Measurements from ENCODE around the gene TPRN.

TPRN gene

GRCh38 chr9:137226338-137227053, 26.0 kb upstream of the TPRN start:
- no peak for DNase-seq

- no peak for DNase-seq
Observed at GRCh38 chr9:137225699-137226331, 25.3 kb upstream of the TPRN start.

DNA sequence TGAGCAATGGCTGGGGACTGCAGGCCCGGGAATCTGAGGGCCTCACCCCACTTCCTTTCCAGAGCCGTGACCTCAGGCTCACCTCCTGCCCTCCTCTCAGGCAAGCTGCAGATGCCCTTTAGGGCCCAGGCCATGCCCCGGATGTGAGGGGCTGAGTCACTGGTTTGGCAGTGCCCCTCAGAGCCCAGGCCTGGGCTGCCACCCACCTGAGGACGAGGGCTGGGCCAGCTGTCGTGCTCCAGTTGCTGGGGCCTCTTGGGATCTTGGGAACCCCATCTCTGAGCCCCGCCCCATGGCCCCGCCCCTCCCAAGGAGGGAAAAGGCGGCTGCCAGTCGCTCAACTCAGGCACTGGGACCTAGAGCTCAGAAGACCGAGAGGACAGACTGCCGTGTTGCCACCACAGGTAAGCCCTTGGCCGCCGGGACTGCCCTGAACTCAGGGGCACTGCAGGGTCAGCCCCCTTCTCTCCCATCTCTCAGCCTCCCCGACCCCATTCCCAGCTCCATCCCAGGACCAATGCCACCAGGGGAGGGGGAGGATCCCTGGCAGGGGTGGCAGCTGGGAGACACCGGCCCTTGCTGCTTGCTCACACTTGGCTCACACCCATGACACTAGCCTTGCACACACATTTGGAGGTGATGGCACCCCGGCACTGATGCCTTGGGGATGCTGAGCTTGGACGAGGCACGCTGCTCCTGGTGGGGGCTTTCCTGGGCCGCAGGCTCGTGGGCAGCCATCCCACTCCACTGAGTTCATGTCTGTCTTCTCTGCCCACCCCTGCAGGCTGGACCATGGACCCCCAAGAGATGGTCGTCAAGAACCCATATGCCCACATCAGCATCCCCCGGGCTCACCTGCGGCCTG, 24.5 kb upstream of the TPRN start, which contains the start of gene CYSRT1:
TSS of gene CYSRT1 (plus strand) at position 345 of the 865 bp plus-strand sequence. CDS start at position 793, 448 bp downstream.
- no peak for DNase-seq

GRCh38 chr9:137223078-137223970, 22.8 kb upstream of the TPRN start:
- DNase-seq = peak; percentile 76 to 100 (median 96)

GRCh38 chr9:137222190-137223077, 21.9 kb upstream of the TPRN start, which contains the start of gene RNF208:
RNF208 (minus strand) TSS chr9:137222240; CDS start chr9:137221212, 1,028 bp downstream.
- DNase-seq = peak in 8 of 56 donors; percentile 24 to 62 (median 46)

DNA sequence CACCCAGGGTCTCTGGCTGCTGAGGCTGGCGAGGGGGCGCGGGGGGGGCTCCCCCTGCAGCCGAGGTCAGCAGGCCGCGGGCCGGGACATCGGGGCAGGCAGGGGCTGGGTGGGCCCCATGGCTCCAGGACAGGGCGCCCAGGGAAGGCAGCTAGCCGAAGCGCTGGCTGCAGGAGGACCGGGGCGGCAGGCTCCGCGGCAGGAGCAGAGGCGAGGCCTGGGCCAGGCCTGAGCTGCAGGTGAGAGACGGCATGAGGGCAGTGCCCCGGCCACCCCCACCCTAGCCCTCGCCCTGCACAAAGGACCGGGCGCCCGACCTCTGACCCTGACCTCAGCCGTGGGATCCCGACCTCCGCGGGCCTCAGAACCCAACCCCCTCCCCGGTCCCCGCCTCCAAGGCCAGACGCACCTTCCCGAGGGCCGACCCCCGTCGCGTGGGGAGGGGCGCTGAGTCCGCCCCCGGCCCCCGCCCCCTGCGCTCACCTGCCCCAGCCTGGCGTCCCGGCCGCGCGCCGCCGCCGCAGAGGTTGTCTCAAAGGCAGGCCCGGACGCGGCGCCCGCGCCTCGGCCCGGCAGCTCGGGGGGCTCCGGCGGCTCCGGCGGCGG, 21.1 kb upstream of the TPRN start:
- no peak for DNase-seq

GRCh38 chr9:137221095-137221505, 20.6 kb upstream of the TPRN start:
- DNase-seq = no peak

- no peak for DNase-seq
Observed at GRCh38 chr9:137220317-137221094, 20.0 kb upstream of the TPRN start.

GRCh38 chr9:137219757-137220316, 19.3 kb upstream of the TPRN start:
- no peak for DNase-seq

DNA sequence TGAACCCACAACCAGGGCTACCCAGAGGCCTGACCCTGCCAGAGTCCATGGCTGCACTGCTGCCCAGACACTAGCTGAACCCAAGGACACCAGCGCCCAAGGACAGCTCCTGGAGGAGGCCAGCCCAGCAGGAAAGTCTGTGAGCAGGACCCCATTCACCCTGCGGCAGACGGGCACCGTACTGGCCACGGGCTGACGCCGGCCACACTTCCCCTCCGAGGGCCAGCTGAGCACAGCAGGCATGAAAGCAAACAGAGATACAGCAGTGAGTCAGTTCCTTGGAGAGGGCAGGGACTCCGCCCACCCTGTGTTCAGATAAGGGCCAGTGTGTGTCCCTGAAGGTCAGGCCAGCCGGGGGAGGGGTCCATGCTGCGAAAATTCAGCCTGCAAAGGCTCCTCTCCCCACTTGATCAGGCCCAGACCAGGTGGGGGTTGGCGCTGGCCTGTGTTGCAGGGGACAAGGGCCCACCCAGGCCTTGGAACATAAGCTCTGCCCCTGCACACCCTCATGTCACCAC, 18.3 kb upstream of the TPRN start:
- DNase-seq = no peak

GRCh38 chr9:137218212-137218753, 17.7 kb upstream of the TPRN start:
- DNase-seq = no peak

GRCh38 chr9:137217276-137218211, 17.0 kb upstream of the TPRN start:
- peak in 3 of 56 donors; percentile 16 to 27 (median 19) for DNase-seq

DNA sequence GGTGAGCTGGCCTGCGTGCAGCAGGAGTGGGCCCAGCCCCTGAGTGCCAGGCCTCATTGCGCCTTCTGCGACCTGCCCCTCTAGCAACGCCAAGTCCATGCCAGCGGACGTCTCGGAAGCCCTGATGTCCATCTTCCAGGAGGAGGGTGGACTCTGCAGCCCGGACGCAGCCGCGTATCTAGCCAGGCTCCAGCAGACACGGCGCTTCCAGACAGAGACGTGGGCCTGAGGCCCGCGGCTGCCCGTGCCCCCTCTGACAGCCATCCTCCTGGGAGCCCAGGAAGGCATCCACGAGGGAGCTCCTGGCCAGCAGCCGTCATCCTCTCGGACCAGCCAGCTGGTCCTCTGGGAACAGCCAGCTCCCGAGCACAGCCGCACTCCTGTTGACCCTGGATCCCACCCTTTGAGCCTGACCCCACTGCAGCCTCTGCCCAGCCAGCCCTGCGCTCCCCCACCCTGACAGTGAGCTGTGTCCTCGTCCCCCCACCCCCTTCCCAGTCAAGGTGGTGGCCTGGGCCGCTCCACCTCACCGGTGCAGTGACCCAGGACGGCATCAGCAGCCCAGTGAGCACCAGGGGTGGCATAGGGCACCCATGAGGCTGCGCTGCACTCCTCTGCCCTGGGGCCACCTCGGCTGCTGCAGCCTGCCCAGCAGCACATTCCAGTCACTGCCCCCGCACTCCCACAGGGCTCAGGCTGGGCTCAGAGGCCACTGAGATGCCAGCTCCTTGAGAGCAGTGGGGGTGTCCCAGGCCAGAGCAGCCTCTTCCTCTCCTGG, 15.8 kb upstream of the TPRN start:
- DNase-seq = no peak

DNA sequence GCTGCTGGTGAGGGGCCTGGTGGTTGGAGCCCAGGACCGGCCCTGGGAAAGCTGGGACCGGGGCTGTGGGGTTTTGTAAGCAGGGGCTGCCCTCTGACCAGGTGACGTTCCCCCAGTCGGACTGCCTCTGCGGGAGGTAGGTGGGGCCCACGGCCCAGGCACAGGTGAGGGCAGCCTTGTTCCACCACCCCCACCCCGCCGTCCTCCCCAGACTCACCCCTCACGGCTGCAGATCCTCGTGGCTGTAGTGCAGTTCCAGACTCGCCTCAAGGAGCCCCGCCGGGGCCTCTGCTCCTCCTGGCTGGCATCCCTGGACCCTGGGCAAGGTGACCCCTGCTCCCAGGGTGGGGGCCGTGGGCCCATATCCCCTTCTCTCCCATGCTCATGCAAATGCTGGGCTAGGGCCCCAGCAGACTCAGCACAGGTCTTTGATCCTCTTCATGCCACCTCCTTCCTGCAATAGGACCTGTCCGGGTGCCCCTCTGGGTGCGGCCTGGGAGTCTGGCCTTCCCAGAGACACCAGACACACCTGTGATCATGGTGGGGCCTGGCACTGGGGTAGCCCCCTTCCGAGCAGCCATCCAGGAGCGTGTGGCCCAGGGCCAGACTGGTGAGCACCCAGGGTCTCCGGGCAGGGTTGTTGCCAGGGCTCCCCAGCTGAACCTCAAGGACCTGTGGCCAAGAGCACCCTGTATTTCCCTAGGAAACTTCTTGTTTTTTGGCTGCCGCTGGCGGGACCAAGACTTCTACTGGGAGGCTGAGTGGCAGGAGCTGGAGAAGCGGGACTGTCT, 14.8 kb upstream of the TPRN start:
- no peak for DNase-seq

DNA sequence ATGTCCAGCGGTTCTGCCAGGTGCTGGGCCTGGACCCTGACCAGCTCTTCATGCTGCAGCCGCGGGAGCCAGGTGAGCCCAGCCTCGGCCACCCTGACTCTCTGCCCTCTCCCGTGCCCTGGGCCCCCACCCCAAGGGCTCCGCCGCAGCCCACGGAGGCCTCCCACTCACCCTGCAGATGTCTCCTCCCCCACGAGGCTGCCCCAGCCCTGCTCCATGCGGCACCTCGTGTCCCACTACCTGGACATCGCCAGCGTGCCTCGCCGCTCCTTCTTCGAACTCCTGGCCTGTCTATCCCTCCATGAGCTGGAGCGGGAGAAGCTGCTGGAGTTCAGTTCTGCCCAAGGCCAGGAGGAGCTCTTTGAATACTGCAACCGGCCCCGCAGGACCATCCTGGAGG, 14.1 kb upstream of the TPRN start:
- no peak for DNase-seq

All from amygdala (tissue), 56 donors.